Neuron (in vitro differentiated cells): Measurements from ENCODE around the gene CREB1.

Experiments
- H2AFZ ChIP-seq: one replicate; pipeline ENCODE4 v1.6.1; 2013; ENCODE audit warnings: low read depth, mild to moderate bottlenecking, inconsistent platforms, low read length, moderate library complexity
- H3K27me3 ChIP-seq: one replicate; pipeline ENCODE4 v1.6.1; 2013; ENCODE audit warnings: low read length; ENCODE audit not compliant: insufficient read depth
- H3K36me3 ChIP-seq: one replicate; pipeline ENCODE4 v1.6.1; 2013; ENCODE audit warnings: low read length; ENCODE audit not compliant: insufficient read depth
- H3K4me1 ChIP-seq: one replicate; pipeline ENCODE4 v1.6.1; 2013; ENCODE audit warnings: low read length; ENCODE audit not compliant: insufficient read depth
- H3K4me3 ChIP-seq: 2 replicates; pipeline ENCODE4 v1.5.1; 2013; ENCODE audit warnings: mild to moderate bottlenecking, low read length, moderate library complexity
- H3K9me3 ChIP-seq: one replicate; pipeline ENCODE4 v1.6.1; 2013; ENCODE audit warnings: low read length

Gene CREB1

DNA sequence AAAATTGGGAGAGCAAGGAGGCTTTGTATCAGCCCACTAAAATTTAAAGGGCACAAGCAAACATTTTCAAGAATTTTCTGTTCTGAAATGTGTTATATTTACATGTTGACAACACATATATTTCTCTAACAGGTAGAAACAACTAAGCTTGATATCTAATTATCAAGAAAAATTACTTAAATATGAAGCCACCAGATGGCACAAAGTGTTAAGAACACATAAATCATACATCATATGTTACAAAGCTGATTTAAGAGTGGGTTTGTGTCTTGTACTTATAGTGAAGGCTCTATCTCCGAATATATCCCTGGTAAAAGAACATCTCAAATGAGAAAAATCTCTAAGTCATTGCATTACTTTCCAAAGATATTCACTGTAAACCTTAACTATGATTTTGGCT is 19.6 kb upstream of the CREB1 start:
- Histone ChIP-seq H3K4me1 (peaks cover 8% of the 10 kb centered on the region), H2AFZ (no peak overlapping the region), H3K4me3 (no peak overlapping the region), H3K36me3 (no peaks in the 10 kb centered on the region), H3K9me3 (no peaks in the 10 kb centered on the region), H3K27me3 (no peaks in the 10 kb centered on the region)

DNA sequence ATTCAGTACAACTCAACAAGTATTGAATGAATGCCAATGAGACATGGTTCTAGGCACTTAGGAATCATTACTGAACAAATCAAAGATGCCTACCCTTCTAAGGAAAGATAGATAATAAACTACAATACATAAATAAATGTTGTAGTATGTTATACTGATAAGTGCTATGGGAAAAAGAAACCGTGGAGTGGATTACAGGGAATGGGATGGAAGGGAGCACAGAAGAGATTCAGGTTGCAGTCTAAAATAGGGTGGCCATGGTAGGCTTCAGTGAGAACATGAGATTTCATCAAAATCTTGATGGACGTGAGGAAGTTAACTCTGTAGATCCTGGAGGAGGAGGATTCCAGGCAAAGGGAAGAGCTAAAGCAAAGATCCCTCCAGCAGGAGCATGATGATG is 17.9 kb upstream of the CREB1 start:
- no peaks in the 10 kb centered on the region for H3K9me3 ChIP-seq
- H2AFZ ChIP-seq: no peak overlapping the region
- H3K27me3 ChIP-seq: no peaks in the 10 kb centered on the region
- H3K4me1 ChIP-seq: no peaks in the 10 kb centered on the region
- H3K4me3 ChIP-seq: no peak overlapping the region
- no peaks in the 10 kb centered on the region for H3K36me3 ChIP-seq

DNA sequence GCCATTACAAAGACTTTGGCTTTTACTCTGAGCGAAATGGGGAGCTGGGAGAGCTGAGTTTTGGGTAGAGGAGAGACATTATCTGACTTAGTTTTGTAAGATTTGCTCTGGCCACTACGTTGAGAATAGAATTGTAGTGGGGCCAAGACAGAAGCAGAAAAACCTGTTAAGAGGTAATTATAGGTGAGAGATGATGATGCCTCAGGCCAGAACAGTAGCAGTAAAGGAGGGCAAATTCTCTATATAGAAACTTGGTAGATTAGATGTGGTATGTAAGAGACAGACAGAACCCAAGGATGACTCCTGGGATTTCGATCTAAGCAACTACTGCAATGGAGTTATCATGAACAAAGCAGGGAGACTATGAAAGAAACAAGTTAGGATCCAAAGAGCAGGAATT is 17.4 kb upstream of the CREB1 start:
- Histone ChIP-seq H2AFZ (no peak overlapping the region), H3K4me1 (no peaks in the 10 kb centered on the region), H3K9me3 (no peaks in the 10 kb centered on the region), H3K27me3 (no peaks in the 10 kb centered on the region), H3K4me3 (no peak overlapping the region), H3K36me3 (no peaks in the 10 kb centered on the region)

DNA sequence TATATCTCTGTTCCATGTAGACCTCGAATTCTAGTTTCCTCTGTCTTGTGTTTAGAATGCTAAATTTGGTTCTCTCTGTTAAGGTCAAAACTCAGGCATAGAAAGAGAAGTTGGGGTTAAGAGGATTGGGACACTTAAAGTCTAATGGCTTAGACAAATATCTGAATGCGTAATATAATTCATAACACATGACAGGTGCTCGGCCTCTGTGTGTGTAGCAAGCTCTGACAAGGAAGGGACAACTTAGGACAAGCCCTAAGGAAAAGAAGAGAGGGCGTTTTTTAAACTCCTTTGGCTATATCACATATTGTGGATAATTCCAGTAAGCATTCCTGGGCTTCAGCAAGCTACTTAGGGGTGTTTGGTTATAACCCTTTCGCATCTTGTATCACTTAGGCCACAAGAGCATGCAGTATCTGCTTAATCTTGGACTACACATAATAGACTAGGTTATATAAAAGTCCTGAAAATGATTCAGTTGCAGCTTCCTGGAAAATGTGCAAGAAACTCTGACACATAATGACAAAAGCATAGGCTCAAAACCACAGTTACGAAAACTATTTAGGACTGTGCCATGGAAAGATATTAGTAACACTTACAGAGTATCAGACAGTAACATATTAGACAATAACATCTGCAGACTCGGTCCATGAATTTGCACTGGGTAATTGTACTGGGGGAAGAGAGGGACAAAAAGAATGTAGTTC is 16.1 kb upstream of the CREB1 start:
- Histone ChIP-seq H3K9me3 (no peaks in the 10 kb centered on the region), H3K27me3 (no peaks in the 10 kb centered on the region), H3K4me3 (no peak overlapping the region), H3K36me3 (no peaks in the 10 kb centered on the region), H3K4me1 (no peaks in the 10 kb centered on the region), H2AFZ (no peak overlapping the region)

DNA sequence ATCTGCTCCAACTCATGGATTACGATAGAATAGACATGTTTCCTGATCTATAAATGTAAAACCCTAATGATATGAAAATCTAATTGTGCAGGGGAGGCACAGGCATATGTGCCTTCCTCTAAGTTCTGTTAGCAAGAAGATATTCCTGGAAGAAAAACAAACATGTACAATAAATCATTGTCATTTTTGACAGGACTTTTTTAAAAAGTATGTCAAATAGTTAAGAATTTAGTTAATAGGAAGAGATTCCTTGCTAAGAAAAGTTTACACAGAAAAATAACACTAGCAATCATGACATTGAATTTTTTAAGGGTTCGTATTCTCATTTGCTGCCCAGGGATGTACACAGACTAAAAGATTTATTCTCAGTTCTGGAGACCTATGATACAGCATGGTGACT is 15.3 kb upstream of the CREB1 start:
- Histone ChIP-seq H3K4me1 (no peaks in the 10 kb centered on the region), H3K4me3 (no peak overlapping the region), H2AFZ (no peak overlapping the region), H3K9me3 (no peaks in the 10 kb centered on the region), H3K27me3 (no peaks in the 10 kb centered on the region), H3K36me3 (no peaks in the 10 kb centered on the region)

DNA sequence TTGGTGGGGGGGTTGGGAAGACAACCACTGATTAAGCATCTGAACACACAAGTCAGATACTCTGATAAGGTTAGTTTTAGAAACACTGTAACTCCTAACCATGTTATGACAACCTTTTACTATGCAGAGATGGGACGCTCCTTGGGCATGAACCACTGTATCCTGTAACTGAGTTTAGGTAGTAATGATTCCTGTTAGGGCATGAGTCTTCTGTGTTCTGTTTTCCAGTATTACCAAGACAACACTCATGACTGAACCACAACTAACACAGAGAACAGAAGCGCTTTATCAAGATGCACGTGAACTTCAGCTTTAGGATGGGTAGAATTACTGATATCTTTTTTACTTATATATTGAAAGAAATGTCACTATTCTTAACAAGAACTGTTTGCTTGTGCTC is 14.1 kb upstream of the CREB1 start:
- H3K27me3 ChIP-seq: no peaks in the 10 kb centered on the region
- no peaks in the 10 kb centered on the region for H3K9me3 ChIP-seq
- H3K36me3 ChIP-seq: no peaks in the 10 kb centered on the region
- H3K4me1 ChIP-seq: no peaks in the 10 kb centered on the region
- no peak overlapping the region for H3K4me3 ChIP-seq
- no peak overlapping the region for H2AFZ ChIP-seq

DNA sequence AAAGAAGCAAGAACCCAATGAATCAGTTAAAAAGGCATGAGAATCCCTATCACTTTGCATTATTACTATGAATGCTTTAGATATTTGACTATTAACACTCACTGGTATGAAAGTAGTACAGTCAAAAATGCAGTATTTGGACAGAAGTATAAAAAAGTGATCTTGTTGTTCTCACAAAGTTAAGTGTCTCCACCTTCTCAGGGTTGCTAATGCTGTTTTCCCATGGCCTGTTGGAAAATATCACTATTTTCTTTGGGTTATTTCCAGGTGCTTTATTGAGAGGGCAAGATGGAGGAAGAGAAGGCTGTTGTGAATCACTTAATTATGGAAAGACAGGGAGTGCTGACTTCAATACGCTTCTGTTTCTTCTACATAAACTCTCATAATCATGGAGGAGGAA is 13.6 kb upstream of the CREB1 start:
- Histone ChIP-seq H3K4me1 (no peaks in the 10 kb centered on the region), H3K36me3 (no peaks in the 10 kb centered on the region), H3K27me3 (no peaks in the 10 kb centered on the region), H3K4me3 (no peak overlapping the region), H3K9me3 (no peaks in the 10 kb centered on the region), H2AFZ (no peak overlapping the region)

DNA sequence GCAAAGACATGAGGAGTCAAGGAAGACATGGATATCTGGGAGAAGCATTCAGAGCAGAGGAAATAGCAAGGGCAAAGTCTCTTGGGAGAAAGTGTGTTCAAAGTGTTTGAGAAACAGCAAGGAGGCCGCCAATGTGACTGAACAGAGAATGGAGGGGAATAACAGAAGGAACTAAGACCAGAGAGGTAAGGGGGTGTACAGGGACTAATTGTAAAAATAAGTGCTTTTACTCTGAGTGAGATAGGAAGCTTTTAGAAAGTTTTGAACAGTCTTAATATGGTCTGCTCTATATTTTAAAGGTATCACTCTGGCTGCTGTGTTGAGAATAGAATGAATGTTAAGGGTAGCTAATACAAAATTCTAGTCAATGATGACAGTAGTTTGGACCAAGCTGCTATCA is 6.8 kb upstream of the CREB1 start:
- Histone ChIP-seq H3K9me3 (no peaks in the 10 kb centered on the region), H3K27me3 (no peaks in the 10 kb centered on the region), H2AFZ (no peak overlapping the region), H3K4me1 (no peaks in the 10 kb centered on the region), H3K36me3 (no peaks in the 10 kb centered on the region), H3K4me3 (no peak overlapping the region)

DNA sequence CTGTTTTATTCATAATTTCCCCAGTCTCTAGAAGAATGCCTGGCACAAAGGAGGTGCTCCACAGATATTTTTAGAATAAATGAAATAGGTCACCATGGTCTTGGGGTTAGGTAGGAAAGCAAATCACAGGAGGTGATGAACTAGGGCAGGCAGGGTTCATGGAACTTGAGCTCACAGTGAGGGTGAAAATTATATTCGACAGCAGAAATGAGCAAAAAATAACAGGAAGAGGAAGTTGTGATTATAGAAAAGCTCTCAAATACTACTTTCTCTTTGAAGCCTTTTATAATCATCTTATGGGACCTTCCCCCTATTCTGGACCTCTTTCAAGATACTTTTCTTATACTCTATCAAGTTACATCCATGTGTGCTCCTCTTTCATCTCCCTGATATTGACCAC is 4.5 kb upstream of the CREB1 start:
- no peaks in the 10 kb centered on the region for H3K27me3 ChIP-seq
- no peak overlapping the region for H3K4me3 ChIP-seq
- no peaks in the 10 kb centered on the region for H3K36me3 ChIP-seq
- H3K4me1 ChIP-seq: no peaks in the 10 kb centered on the region
- H2AFZ ChIP-seq: no peak overlapping the region
- H3K9me3 ChIP-seq: no peaks in the 10 kb centered on the region

DNA sequence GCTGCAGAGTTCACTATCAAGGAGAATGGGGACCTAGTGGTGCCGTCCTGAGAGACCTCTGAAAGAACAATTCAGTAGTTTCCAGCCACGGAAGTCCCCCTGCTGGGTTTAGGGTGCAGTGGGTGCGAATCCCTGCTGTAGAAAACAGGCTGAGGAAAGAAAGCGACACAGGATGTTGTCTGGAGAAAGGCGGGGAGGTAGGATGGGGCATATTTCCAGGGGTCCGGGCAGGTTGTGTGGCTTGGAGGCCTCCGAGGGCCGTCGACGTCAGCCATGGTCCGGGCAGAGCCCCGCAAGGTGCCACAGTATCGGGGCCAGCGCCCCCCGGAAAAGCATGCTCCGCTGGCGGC is 807 bp upstream of the CREB1 start:
- Histone ChIP-seq H3K4me3 (peak overlapping the region; percentile 75), H3K9me3 (no peaks in the 10 kb centered on the region), H3K4me1 (peaks cover 8% of the 10 kb centered on the region), H3K27me3 (no peaks in the 10 kb centered on the region), H3K36me3 (no peaks in the 10 kb centered on the region), H2AFZ (peak overlapping the region; percentile 91)

DNA sequence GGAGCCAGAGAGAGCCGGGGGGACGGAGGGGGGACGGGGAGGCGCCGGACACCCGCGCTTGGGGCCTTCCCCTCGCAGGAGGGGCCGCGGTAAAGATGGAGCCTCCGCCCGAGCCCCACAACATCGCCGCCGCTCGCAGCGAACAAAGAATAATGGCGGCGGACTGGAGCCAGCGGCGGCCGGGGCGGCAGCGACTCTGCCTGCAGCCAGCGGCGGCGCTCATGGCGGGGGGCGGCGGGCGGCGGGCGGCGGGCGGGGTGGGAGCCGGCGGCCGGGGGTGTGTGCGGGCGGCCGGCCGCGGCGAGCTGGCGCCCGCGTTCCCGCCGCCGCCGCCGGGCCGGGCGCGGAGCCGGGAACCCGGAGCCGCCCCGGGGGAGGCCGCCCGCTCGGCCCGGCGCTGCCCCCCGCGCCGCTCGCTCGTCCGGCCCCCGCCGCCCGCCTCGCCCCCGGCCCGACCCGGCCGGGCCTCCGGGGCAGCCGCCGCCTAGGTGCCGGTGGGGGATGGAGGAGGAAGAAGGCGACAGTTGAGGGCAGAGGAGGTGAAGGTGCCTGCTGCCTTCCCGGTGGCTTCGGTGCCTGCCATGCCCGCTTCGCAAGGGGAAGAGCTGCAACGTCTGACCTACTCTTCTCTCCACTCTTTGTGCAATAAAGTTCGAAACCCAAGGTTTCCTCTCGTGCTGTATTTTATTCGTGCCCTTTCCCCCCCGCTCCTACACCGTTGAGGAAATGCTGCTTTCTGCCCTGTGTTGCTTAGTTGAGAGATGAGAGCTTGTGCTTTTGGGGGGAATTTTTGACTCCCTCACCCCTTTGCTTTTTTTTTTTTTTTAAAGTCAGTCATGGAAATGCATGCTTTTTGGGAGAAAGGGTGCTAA is 634 bp downstream of the CREB1 start:
- Histone ChIP-seq H3K36me3 (no peaks in the 10 kb centered on the region), H3K9me3 (no peaks in the 10 kb centered on the region), H2AFZ (no peak overlapping the region), H3K4me1 (peaks cover 8% of the 10 kb centered on the region), H3K27me3 (no peaks in the 10 kb centered on the region), H3K4me3 (peak overlapping the region; percentile 75)

DNA sequence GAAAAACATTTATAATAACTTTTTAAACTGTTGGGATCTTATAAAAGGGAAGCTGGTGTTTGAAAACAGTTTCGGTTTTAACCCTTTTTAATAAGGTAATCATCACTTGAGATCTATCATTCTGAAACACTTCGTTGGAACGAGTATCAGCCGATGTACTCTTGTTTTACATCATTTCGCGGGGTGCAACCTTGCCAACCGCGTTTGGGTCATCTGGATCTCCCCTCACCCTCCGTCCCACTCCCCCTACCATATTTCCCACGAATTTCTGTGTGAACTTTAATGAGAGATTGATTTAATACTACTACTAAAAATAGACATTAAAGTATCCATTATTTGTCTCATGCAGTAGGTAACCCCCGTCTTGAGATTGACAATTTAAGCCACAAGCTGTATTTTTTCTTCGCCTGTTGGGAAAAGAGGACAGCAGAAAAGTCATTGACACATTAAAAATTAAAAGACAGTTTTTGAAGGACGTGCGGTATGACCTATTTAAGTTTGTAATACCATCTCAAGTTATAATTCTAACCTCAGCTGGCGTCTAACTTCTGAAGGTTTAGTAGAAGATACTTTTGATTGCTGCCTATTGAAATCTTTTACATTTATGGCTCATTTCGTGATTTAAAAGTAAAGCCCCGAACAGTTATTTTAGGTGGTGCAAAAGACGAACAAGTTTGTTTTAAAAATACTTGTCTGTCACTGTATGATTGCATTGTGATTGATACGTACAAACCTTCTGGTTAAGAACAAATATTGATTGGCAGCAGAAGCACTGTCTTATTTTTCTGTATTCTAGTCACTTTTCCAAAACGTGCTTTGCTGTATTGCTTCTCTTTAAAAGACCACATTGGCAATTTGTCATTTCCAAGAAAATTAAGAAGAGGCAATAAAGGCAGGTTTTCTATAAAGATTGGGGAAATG is 1.5 kb downstream of the CREB1 start:
- Histone ChIP-seq H3K27me3 (no peaks in the 10 kb centered on the region), H3K4me3 (peak overlapping the region; percentile 65), H3K36me3 (peaks cover 2% of the 10 kb centered on the region), H3K9me3 (no peaks in the 10 kb centered on the region), H3K4me1 (peaks cover 8% of the 10 kb centered on the region), H2AFZ (no peak overlapping the region)

DNA sequence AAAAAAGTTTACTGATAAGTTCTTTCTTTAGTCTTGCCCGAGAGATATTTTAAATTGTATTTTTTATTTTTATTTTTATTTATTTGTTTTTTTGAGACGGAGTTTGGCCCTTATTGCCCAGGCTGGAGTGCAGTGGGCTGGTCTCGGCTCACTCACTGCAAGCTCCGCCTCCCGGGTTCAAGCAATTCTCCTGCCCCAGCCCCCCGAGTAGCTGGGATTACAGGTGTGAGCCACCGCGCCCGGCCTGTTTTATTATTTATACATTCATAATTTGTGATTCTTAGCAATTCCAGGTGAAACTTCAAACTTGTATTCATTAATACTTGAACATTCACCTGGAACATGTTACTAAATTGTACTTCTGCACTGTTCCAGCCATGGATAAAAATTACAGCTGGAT is 2.9 kb downstream of the CREB1 start:
- no peaks in the 10 kb centered on the region for H3K27me3 ChIP-seq
- H3K9me3 ChIP-seq: no peaks in the 10 kb centered on the region
- H2AFZ ChIP-seq: no peak overlapping the region
- H3K4me3 ChIP-seq: no peak overlapping the region
- peaks cover 8% of the 10 kb centered on the region for H3K4me1 ChIP-seq
- peaks cover 6% of the 10 kb centered on the region for H3K36me3 ChIP-seq
